OCI-LY7 (cell line): ENCODE results near the gene SECISBP2L. TPM values are rescaled to one million over a fixed set of nuclear protein-coding genes. Genes with fewer than 3 reads are reported as not detected.

Experiments used
- BruUV-seq: library from RNA; stranded (reverse); fragments of 400-500 nt; replicated peaks from 2 replicates; lab custom pipeline; 2021; lab: Mats Ljungman, UMichigan
- CTCF ChIA-PET: fragments of 300-600 bp; sonication (Branson Sonifier 250); formaldehyde crosslinking; loops from one replicate; lab custom pipeline; 2022; ENCODE audit warnings: antibody characterized with exemption; ENCODE audit not compliant: unreplicated experiment; lab: Charles Lee
- POLR2A ChIA-PET: fragments of 300-600 bp; sonication (Branson Sonifier 250); formaldehyde crosslinking; loops from one replicate; lab custom pipeline; 2022; ENCODE audit warnings: antibody characterized with exemption; lab: Charles Lee
- DNase-seq: peaks from one replicate; pipeline ENCODE4 v3.0.0-alpha.2; 2015; ENCODE audit warnings: low spot score
- H2AFZ ChIP-seq: fragments of 200-600 bp; sonication (generic), shearing (Covaris generic); 2 replicates; pipeline ENCODE4 v1.6.1; 2014; ENCODE audit warnings: mild to moderate bottlenecking, antibody characterized with exemption, low read length, moderate library complexity
- H3K27ac ChIP-seq: fragments of 200-600 bp; sonication (generic); 2 replicates; pipeline ENCODE4 v1.5.1; 2014; ENCODE audit warnings: mixed run types, low read depth, mild to moderate bottlenecking, moderate library complexity, low read length, inconsistent platforms; ENCODE audit not compliant: poor library complexity, severe bottlenecking
- H3K36me3 ChIP-seq: fragments of 200-600 bp; sonication (generic); 2 replicates; pipeline ENCODE4 v1.6.1; 2014; ENCODE audit warnings: mild to moderate bottlenecking, antibody characterized with exemption, low read length, moderate library complexity, mixed read lengths; ENCODE audit not compliant: insufficient read depth
- H3K4me1 ChIP-seq: fragments of 200-600 bp; sonication (generic); 2 replicates; pipeline ENCODE4 v1.5.1; 2014; ENCODE audit warnings: mild to moderate bottlenecking, low read length; ENCODE audit not compliant: insufficient read depth, poor library complexity, severe bottlenecking
- H3K4me2 ChIP-seq: fragments of 200-600 bp; sonication (generic); 2 replicates; pipeline ENCODE4 v1.6.1; 2014; ENCODE audit warnings: mild to moderate bottlenecking, low read length
- H3K4me3 ChIP-seq: fragments of 200-600 bp; sonication (generic); 2 replicates; pipeline ENCODE4 v1.5.1; 2014; ENCODE audit warnings: mild to moderate bottlenecking, low read depth, low read length; ENCODE audit not compliant: poor library complexity, severe bottlenecking
- H3K79me2 ChIP-seq: fragments of 200-600 bp; sonication (generic); 2 replicates; pipeline ENCODE4 v1.6.1; 2016; ENCODE audit warnings: low read depth, mild to moderate bottlenecking, low read length, moderate library complexity, mixed read lengths; ENCODE audit not compliant: insufficient read depth
- H3K9me2 ChIP-seq: fragments of 200-600 bp; sonication (generic); 2 replicates; pipeline ENCODE4 v1.6.1; 2016; ENCODE audit warnings: mild to moderate bottlenecking, low read length, mixed read lengths; ENCODE audit not compliant: insufficient read depth
- H3K9me3 ChIP-seq: fragments of 200-600 bp; sonication (generic); 2 replicates; pipeline ENCODE4 v1.6.1; 2014; ENCODE audit warnings: mild to moderate bottlenecking, mixed run types, low read length, mixed read lengths
- H4K20me1 ChIP-seq: fragments of 200-600 bp; sonication (generic); 2 replicates; pipeline ENCODE4 v1.6.1; 2014; ENCODE audit warnings: mild to moderate bottlenecking, antibody characterized with exemption, low read length, moderate library complexity, mixed read lengths; ENCODE audit not compliant: insufficient read depth
- EZH2phosphoT487 ChIP-seq: fragments of 200-600 bp; sonication (generic); IDR thresholded peaks from 2 replicates; pipeline ENCODE4 v1.6.1; 2018; ENCODE audit warnings: low read depth, borderline replicate concordance, mild to moderate bottlenecking, mixed run types, antibody characterized with exemption, low read length, moderate library complexity, mixed read lengths
- intact Hi-C: fragments of 100-400 bp; cut with micrococcal nuclease; formaldehyde crosslinking; loops from one replicate; pipeline ENCODE4 v1.10.0; 2022; ENCODE audit not compliant: unreplicated experiment
- total RNA-seq, 2 experiments: library from RNA; depleted of rRNA in 1 of 2; stranded (reverse); fragments of >200 nt in 1 of 2; shearing (Covaris generic) in 1 of 2; gene quantifications; 2 replicates each; pipeline ENCODE4 v1.2.3, GENCODE V29; 2014 to 2022
- TF ChIP-seq, protein P1 (sequence below): fragments of 200-600 bp; sonication (generic); conservative IDR thresholded peaks from 2 replicates; pipeline ENCODE4 v1.5.1; 2014; ENCODE audit warnings: mild to moderate bottlenecking, antibody characterized with exemption, low read length, moderate library complexity, mixed read lengths

SECISBP2L gene
- total RNA-seq, 2 experiments from 2014 or later = 15.4 to 26.3 TPM

DNA sequence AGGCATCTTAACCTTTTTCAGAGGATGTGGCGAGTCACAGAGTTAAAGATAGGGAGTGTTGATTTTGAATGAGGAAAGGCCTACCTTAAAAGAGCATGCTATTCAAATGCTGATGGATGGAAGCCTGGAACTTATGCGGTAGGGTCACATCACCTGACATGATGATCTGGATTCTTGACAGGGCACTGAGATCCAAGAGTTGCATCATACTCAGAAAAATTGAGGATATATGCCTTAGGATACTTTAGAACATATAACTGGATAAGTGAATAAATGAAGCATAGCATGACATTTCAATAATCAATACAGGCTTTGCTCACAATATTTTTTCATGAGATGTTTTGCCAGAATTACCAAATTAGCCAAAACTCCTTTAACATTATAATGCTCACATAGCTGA lies 20.1 kb upstream of the SECISBP2L start:
- H3K36me3 ChIP-seq = no peaks in the 10 kb centered on the region
- H3K4me2 ChIP-seq = no peak overlapping the region
- no peaks in the 10 kb centered on the region for H3K9me3 ChIP-seq
- no peak for DNase-seq
- no TSS peak for BruUV-seq
- no peaks in the 10 kb centered on the region for H4K20me1 ChIP-seq
- ChIA-PET CTCF (no interaction called here), POLR2A (no interaction called here)
- TF ChIP-seq EZH2phosphoT487 = no peak
- TF ChIP-seq, protein P1, sequence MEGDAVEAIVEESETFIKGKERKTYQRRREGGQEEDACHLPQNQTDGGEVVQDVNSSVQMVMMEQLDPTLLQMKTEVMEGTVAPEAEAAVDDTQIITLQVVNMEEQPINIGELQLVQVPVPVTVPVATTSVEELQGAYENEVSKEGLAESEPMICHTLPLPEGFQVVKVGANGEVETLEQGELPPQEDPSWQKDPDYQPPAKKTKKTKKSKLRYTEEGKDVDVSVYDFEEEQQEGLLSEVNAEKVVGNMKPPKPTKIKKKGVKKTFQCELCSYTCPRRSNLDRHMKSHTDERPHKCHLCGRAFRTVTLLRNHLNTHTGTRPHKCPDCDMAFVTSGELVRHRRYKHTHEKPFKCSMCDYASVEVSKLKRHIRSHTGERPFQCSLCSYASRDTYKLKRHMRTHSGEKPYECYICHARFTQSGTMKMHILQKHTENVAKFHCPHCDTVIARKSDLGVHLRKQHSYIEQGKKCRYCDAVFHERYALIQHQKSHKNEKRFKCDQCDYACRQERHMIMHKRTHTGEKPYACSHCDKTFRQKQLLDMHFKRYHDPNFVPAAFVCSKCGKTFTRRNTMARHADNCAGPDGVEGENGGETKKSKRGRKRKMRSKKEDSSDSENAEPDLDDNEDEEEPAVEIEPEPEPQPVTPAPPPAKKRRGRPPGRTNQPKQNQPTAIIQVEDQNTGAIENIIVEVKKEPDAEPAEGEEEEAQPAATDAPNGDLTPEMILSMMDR = no peak
- no peak overlapping the region for H3K4me3 ChIP-seq
- no peak overlapping the region for H3K27ac ChIP-seq
- intact Hi-C loops = no loop called here
- no peak overlapping the region for H2AFZ ChIP-seq
- no peaks in the 10 kb centered on the region for H3K79me2 ChIP-seq
- no peaks in the 10 kb centered on the region for H3K9me2 ChIP-seq
- H3K4me1 ChIP-seq = no peaks in the 10 kb centered on the region

DNA sequence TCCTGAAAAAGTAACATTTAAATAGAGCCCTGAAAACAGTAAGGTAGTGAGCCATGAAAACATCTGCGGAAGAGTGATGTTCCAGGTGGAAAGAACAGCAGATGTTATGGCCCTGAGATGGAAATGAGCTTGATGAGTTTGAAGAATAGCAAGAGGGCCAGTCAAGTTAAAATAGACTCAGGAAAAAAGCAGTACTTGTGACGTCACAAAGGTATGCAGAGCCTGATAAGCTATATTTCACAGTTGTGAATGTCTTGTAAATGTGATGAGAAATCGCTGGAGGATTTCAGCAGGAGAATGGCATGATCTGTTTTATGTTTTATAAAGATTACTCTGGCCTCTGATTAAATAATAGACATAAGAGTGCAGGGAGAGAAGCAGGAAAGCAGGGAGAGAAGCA lies 18.6 kb upstream of the SECISBP2L start:
- no peak for DNase-seq
- ChIA-PET CTCF (no interaction called here), POLR2A (no interaction called here)
- Histone ChIP-seq H3K79me2 (no peaks in the 10 kb centered on the region), H3K4me2 (no peak overlapping the region), H3K4me1 (no peaks in the 10 kb centered on the region), H3K27ac (no peak overlapping the region), H4K20me1 (no peaks in the 10 kb centered on the region), H3K9me2 (no peaks in the 10 kb centered on the region), H3K36me3 (no peaks in the 10 kb centered on the region), H2AFZ (no peak overlapping the region), H3K4me3 (no peak overlapping the region), H3K9me3 (no peaks in the 10 kb centered on the region)
- no TSS peak for BruUV-seq
- TF ChIP-seq EZH2phosphoT487 = no peak
- TF ChIP-seq, protein P1 = no peak
- intact Hi-C loops = no loop called here

- Histone ChIP-seq H3K9me3 (no peaks in the 10 kb centered on the region), H3K36me3 (no peaks in the 10 kb centered on the region), H2AFZ (no peak overlapping the region), H3K9me2 (no peaks in the 10 kb centered on the region), H3K4me2 (no peak overlapping the region), H3K79me2 (no peaks in the 10 kb centered on the region), H4K20me1 (no peaks in the 10 kb centered on the region), H3K4me1 (no peaks in the 10 kb centered on the region), H3K27ac (no peak overlapping the region), H3K4me3 (no peak overlapping the region)
- BruUV-seq = no TSS peak
- no peak for DNase-seq
- ChIA-PET POLR2A (no interaction called here), CTCF (no interaction called here)
- intact Hi-C loops = no loop called here
- TF ChIP-seq, protein P1 = no peak
- no peak for TF ChIP-seq EZH2phosphoT487
Observed at GRCh38 chr15:49064281-49064653, 18.0 kb upstream of the SECISBP2L start.
